Endothelial cell of umbilical vein (primary cell): ENCODE results near the gene ZNF679. TPM values are rescaled to one million over a fixed set of nuclear protein-coding genes. Genes with fewer than 3 reads are reported as not detected.

Experiments used
- BruUV-seq: library from RNA; stranded (reverse); fragments of 400-500 nt; replicated peaks from 2 replicates; lab custom pipeline; 2021; lab: Mats Ljungman, UMichigan
- CTCF ChIA-PET: fragments of 300-600, 350-600 bp; sonication (Branson Sonifier 250); formaldehyde crosslinking; loops from one replicate; lab custom pipeline; 2021; ENCODE audit warnings: antibody characterized with exemption, inconsistent platforms; lab: Charles Lee
- POLR2A ChIA-PET: fragments of 300-600, 350-600 bp; sonication (Branson Sonifier 250); formaldehyde crosslinking; loops from one replicate; lab custom pipeline; 2021; ENCODE audit warnings: antibody characterized with exemption, inconsistent platforms; lab: Charles Lee
- DNase-seq: peaks from one replicate; pipeline ENCODE4 v3.0.0-alpha.2; 2011; ENCODE audit warnings: low read depth, low spot score
- FAIRE-seq: peaks from 2 replicates; lab custom pipeline; 2011; peaks lifted over from hg19 to GRCh38; lab: Jason Lieb, UNC
- H2AFZ ChIP-seq: 2 replicates; pipeline ENCODE4 v1.6.0; 2012; ENCODE audit warnings: low read depth, low read length, control low read depth, inconsistent platforms
- H3K27ac ChIP-seq: 2 replicates; pipeline ENCODE4 v1.5.1; 2011; ENCODE audit warnings: low read depth, mild to moderate bottlenecking, control low read depth, low read length, moderate library complexity; ENCODE audit not compliant: insufficient read depth
- H3K27me3 ChIP-seq, 2 experiments: 2 replicates each; pipeline versions ENCODE4 v1.6.0 to v1.6.1; 2011; ENCODE audit warnings: low read length in 2 of 2, mixed read lengths in 1 of 2; ENCODE audit not compliant: control insufficient read depth in 2 of 2, insufficient read depth in 2 of 2
- H3K36me3 ChIP-seq, 2 experiments: 2 replicates in 1 of 2; 3 replicates in 1 of 2; pipeline ENCODE4 v1.5.1; 2011; ENCODE audit warnings: low read length in 2 of 2, mild to moderate bottlenecking in 1 of 2, moderate library complexity in 1 of 2; ENCODE audit not compliant: control insufficient read depth in 2 of 2, insufficient read depth in 2 of 2; ENCODE audit errors: extremely low read depth in 1 of 2
- H3K4me1 ChIP-seq: 3 replicates; pipeline ENCODE4 v1.5.1; 2011; ENCODE audit warnings: mild to moderate bottlenecking, low read length; ENCODE audit not compliant: control insufficient read depth, insufficient read depth; ENCODE audit errors: extremely low read depth
- H3K4me2 ChIP-seq: 2 replicates; pipeline ENCODE4 v1.6.1; 2011; ENCODE audit warnings: low read length, control low read depth, mixed read lengths; ENCODE audit not compliant: insufficient read depth
- H3K4me3 ChIP-seq, 3 experiments: fragments of 200-600 bp in 1 of 3; sonication (generic), shearing (Covaris generic) in 1 of 3; replicated peaks in 1 of 3; 2 replicates each; pipeline ENCODE4 v1.5.1; 2011 to 2016; ENCODE audit warnings: control low read depth in 3 of 3, low read length in 3 of 3, mild to moderate bottlenecking in 2 of 3, inconsistent platforms in 1 of 3, low read depth in 1 of 3, moderate library complexity in 1 of 3; ENCODE audit not compliant: insufficient read depth in 1 of 3
- H3K79me2 ChIP-seq: 2 replicates; pipeline ENCODE4 v1.6.0; 2012; ENCODE audit warnings: low read length, inconsistent platforms; ENCODE audit not compliant: control insufficient read depth, insufficient read depth
- H3K9ac ChIP-seq: replicated peaks from 2 replicates; pipeline ENCODE3; 2011; ENCODE audit warnings: low read length, control low read depth; ENCODE audit not compliant: insufficient read depth; ENCODE audit errors: extremely low read depth
- H3K9me1 ChIP-seq: replicated peaks from 3 replicates; pipeline ENCODE4 v1.6.0; 2011; ENCODE audit warnings: mild to moderate bottlenecking, low read length; ENCODE audit not compliant: control insufficient read depth, insufficient read depth; ENCODE audit errors: extremely low read depth
- H3K9me3 ChIP-seq: replicated peaks from 2 replicates; pipeline ENCODE4 v1.5.1; 2012; ENCODE audit warnings: low read length, inconsistent platforms; ENCODE audit not compliant: control insufficient read depth, insufficient read depth
- H4K20me1 ChIP-seq: replicated peaks from 2 replicates; pipeline ENCODE3; 2011; ENCODE audit warnings: mild to moderate bottlenecking, low read length; ENCODE audit not compliant: control insufficient read depth, insufficient read depth; ENCODE audit errors: extremely low read depth
- CTCF ChIP-seq, 2 donors: IDR thresholded peaks; 1 replicate in 1 of 2; 2 replicates in 1 of 2; pipeline ENCODE4 v1.5.1; 2011; ENCODE audit warnings: low read length in 2 of 2, mild to moderate bottlenecking in 2 of 2, moderate library complexity in 2 of 2, control low read depth in 1 of 2, inconsistent platforms in 1 of 2, low read depth in 1 of 2; ENCODE audit not compliant: insufficient read depth in 1 of 2; ENCODE audit errors: extremely low read depth in 1 of 2
- EZH2 ChIP-seq: IDR thresholded peaks from 2 replicates; pipeline ENCODE4 v1.6.1; 2012; ENCODE audit warnings: borderline replicate concordance, low read depth, mild to moderate bottlenecking, moderate library complexity, low read length, inconsistent platforms; ENCODE audit not compliant: severe bottlenecking
- FOS ChIP-seq: IDR thresholded peaks from 2 replicates; pipeline ENCODE4 v1.6.1; 2011; ENCODE audit warnings: mild to moderate bottlenecking, low read length, moderate library complexity, borderline replicate concordance; ENCODE audit not compliant: insufficient read depth
- GATA2 ChIP-seq: IDR thresholded peaks from 2 replicates; pipeline ENCODE4 v1.7.0; 2011; ENCODE audit warnings: low read depth, mild to moderate bottlenecking, moderate library complexity, mixed read lengths, low read length; ENCODE audit not compliant: insufficient read length, insufficient read depth
- JUN ChIP-seq: IDR thresholded peaks from 2 replicates; pipeline ENCODE4 v1.6.1; 2011; ENCODE audit warnings: borderline replicate concordance, low read depth; ENCODE audit not compliant: insufficient read length, insufficient read depth
- MAX ChIP-seq: IDR thresholded peaks from 2 replicates; pipeline ENCODE4 v1.6.1; 2011; ENCODE audit not compliant: insufficient read depth, insufficient read length
- MYC ChIP-seq: IDR thresholded peaks from one replicate; pipeline ENCODE4 v1.6.1; 2011; ENCODE audit warnings: mild to moderate bottlenecking, low read depth, low read length
- POLR2A ChIP-seq: IDR thresholded peaks from 2 replicates; pipeline ENCODE4 v1.6.1; 2012; ENCODE audit warnings: low read depth, mild to moderate bottlenecking, control low read depth, low read length
- POLR2AphosphoS5 ChIP-seq: IDR thresholded peaks from 2 replicates; pipeline ENCODE4 v1.6.1; 2012; ENCODE audit warnings: low read depth, mild to moderate bottlenecking, control low read depth, low read length, moderate library complexity; ENCODE audit not compliant: insufficient read depth
- dilution Hi-C: fragments of 300-500 bp; cut with MboI; formaldehyde crosslinking; loops from one replicate; pipeline ENCODE4 v1.15.0; 2019; ENCODE audit warnings: low sequenced_read_pairs; ENCODE audit not compliant: extremely low pct_ligation_motif_present
- intact Hi-C: fragments of 100-400 bp; cut with micrococcal nuclease; formaldehyde crosslinking; loops from one replicate; pipeline ENCODE4 v1.10.0; 2022
- polyA plus RNA-seq, 4 experiments: library from polyadenylated mRNA; depleted of rRNA in 3 of 4; stranded (reverse) in 3 of 4; unstranded in 1 of 4; fragments of >200 nt; gene quantifications; 2 replicates each; pipeline versions ENCODE4 v1.2.1 to v1.2.3, GENCODE V29; 2011 to 2012; ENCODE audit warnings: missing spikeins in 1 of 4
- total RNA-seq: library from RNA; stranded (reverse); gene quantifications from 2 replicates; pipeline ENCODE4 v1.2.3, GENCODE V29; 2021

Gene ZNF679
- total and polyA plus RNA-seq, 2 donors (not counting 3 experiments of a cell fraction or from before 2014, with no cell fraction given): not detected

DNA sequence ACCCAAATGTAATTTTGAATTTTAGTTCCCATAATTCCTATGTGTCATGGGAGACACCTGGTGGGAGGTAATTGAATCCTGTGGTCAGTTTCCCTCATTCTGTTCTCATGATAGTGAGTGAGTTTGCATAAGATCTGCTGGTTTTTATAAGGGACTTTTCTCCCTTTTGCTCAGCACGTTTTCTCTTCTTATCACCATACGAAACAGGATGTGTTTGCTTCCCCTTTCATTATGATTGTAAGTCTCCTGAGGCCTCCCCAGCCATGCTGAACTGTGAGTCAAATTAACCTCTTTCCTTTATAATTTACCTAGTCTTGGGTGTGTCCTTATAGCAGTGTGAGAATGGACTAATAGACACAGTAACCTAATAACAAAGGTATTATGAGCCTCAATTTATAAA, 49.4 kb downstream of the ZNF679 start:
- ChIA-PET CTCF (no interaction called here), POLR2A (no interaction called here)
- no peak for DNase-seq
- Histone ChIP-seq H3K79me2 (no peaks in the 10 kb centered on the region), H3K27me3 (no peaks in the 10 kb centered on the region), H4K20me1 (no peaks in the 10 kb centered on the region), H3K9me1 (no peaks in the 10 kb centered on the region), H3K9ac (no peak overlapping the region), H3K4me2 (no peak overlapping the region), H3K4me1 (no peaks in the 10 kb centered on the region), H3K36me3 (no peaks in the 10 kb centered on the region), H3K9me3 (no peaks in the 10 kb centered on the region), H3K27ac (no peak overlapping the region), H2AFZ (no peak overlapping the region), H3K4me3 (no peak overlapping the region)
- intact Hi-C loops: no loop called here
- BruUV-seq: no TSS peak
- dilution Hi-C loops: no loop called here
- FAIRE-seq: no peak
- TF ChIP-seq EZH2 (no peak), JUN (no peak), POLR2A (no peak), POLR2AphosphoS5 (no peak), FOS (no peak), CTCF (IDR thresholded peaks at IDR 0.05; ENCODE audit: extremely low read depth in 1 of 2, insufficient read depth in 1 of 2, low read depth in 1 of 2, low read length in 2 of 2) (no peak), MYC (no peak), MAX (no peak), GATA2 (no peak)
